K562 (cell line): Measurements from ENCODE around the gene FOS. TPM values are rescaled to one million over a fixed set of nuclear protein-coding genes. Genes with fewer than 3 reads are reported as not detected.

Experiments
- ATAC-seq: fragments of 200-7000 bp; cut with Tn5 transposase; 3 replicates; pipeline ENCODE4 v1.9.1; 2020; ENCODE audit warnings: moderate library complexity
- BruUV-seq: library from RNA; stranded (reverse); fragments of 400-500 nt; replicated peaks from 2 replicates; lab custom pipeline; 2021; lab: Mats Ljungman, UMichigan
- CTCF ChIA-PET: fragments of 300-600 bp; formaldehyde crosslinking; extraction: SDS; loops from one replicate; lab custom pipeline; 2021; ENCODE audit warnings: low intra/inter-chr PET ratio; lab: Yijun Ruan, JAX
- POLR2A ChIA-PET: fragments of 300-600, 350-650 bp; sonication (Branson Sonifier 250); formaldehyde crosslinking; extraction: SDS; loops from one replicate; lab custom pipeline; 2021; ENCODE audit warnings: antibody characterized with exemption, inconsistent platforms; lab: Yijun Ruan, JAX
- DNase-seq, 4 experiments: peaks; one replicate each; pipeline versions ENCODE4 v3.0.0 to v3.0.0-alpha.2; 2011 to 2018; ENCODE audit warnings: low spot score in 3 of 4, mixed read lengths in 3 of 4; ENCODE audit errors: extremely low read depth in 1 of 4
- FAIRE-seq: peaks from 2 replicates; lab custom pipeline; 2011; peaks lifted over from hg19 to GRCh38; lab: Jason Lieb, UNC
- H2AFZ ChIP-seq: 2 replicates; pipeline ENCODE4 v1.6.0; 2011; ENCODE audit warnings: low read depth, low read length, control low read depth, inconsistent platforms
- H3K27ac ChIP-seq: fragments of 200-600 bp; 3 replicates; pipeline ENCODE4 v1.8.0; 2011; ENCODE audit warnings: low read depth, mild to moderate bottlenecking, control low read depth, inconsistent platforms, low read length, moderate library complexity, mixed read lengths; ENCODE audit errors: extremely low read depth
- H3K27me3 ChIP-seq, 2 experiments: fragments of 300-600 bp in 1 of 2; 2 replicates in 1 of 2; 3 replicates in 1 of 2; pipeline versions ENCODE4 v1.6.0 to v1.8.0; 2011; ENCODE audit warnings: inconsistent platforms in 2 of 2, low read length in 2 of 2, mild to moderate bottlenecking in 1 of 2, mixed read lengths in 1 of 2, moderate library complexity in 1 of 2; ENCODE audit not compliant: control insufficient read depth in 2 of 2, insufficient read depth in 2 of 2
- H3K36me3 ChIP-seq: fragments of 300-600 bp; 3 replicates; pipeline ENCODE4 v1.8.0; 2011; ENCODE audit warnings: mild to moderate bottlenecking, low read length, inconsistent platforms; ENCODE audit not compliant: control insufficient read depth, insufficient read depth
- H3K4me1 ChIP-seq, 2 experiments: fragments of 200-600 bp in 1 of 2; replicated peaks in 1 of 2; 2 replicates in 1 of 2; 3 replicates in 1 of 2; pipeline versions ENCODE4 v1.5.1 to v1.8.0; 2011; ENCODE audit warnings: inconsistent platforms in 2 of 2, low read length in 2 of 2, mild to moderate bottlenecking in 1 of 2, mixed read lengths in 1 of 2, moderate library complexity in 1 of 2; ENCODE audit not compliant: control insufficient read depth in 2 of 2, insufficient read depth in 2 of 2
- H3K4me2 ChIP-seq: 2 replicates; pipeline ENCODE4 v1.6.1; 2011; ENCODE audit warnings: low read length, control low read depth, inconsistent platforms, mixed read lengths; ENCODE audit not compliant: insufficient read depth
- H3K4me3 ChIP-seq: fragments of 200-600 bp; sonication (generic), shearing (Covaris generic); 2 replicates; pipeline ENCODE4 v1.5.1; 2016; ENCODE audit warnings: control low read depth, inconsistent platforms
- H3K79me2 ChIP-seq: fragments of 200-600 bp; 3 replicates; pipeline ENCODE4 v1.8.0; 2011; ENCODE audit warnings: low read length, inconsistent platforms; ENCODE audit not compliant: control insufficient read depth, insufficient read depth
- H3K9ac ChIP-seq, 2 experiments: 2 replicates each; pipeline versions ENCODE4 v1.6.0 to v1.6.1; 2011; ENCODE audit warnings: low read depth in 2 of 2, low read length in 2 of 2, control low read depth in 1 of 2, inconsistent platforms in 1 of 2, mild to moderate bottlenecking in 1 of 2, mixed read lengths in 1 of 2; ENCODE audit not compliant: insufficient read depth in 1 of 2
- H3K9me1 ChIP-seq: one replicate; pipeline ENCODE4 v1.6.0; 2011; ENCODE audit warnings: inconsistent platforms, mild to moderate bottlenecking, low read length, moderate library complexity; ENCODE audit not compliant: control insufficient read depth, insufficient read depth
- H3K9me3 ChIP-seq: replicated peaks from 2 replicates; pipeline ENCODE4 v1.5.1; 2011; ENCODE audit warnings: low read depth, low read length, inconsistent platforms; ENCODE audit not compliant: control insufficient read depth, insufficient read depth
- H4K20me1 ChIP-seq: replicated peaks from 2 replicates; pipeline ENCODE4 v1.6.1; 2011; ENCODE audit warnings: low read length, inconsistent platforms, mixed read lengths; ENCODE audit not compliant: control insufficient read depth, insufficient read depth
- CEBPB ChIP-seq: fragments of 450-650 bp; IDR thresholded peaks from 2 replicates; pipeline ENCODE4 v1.6.1; 2016; ENCODE audit warnings: missing genetic modification characterization, missing compliant biosample characterization
- CEBPG ChIP-seq, 3 experiments: fragments of 200-800 bp in 1 of 3; sonication (Bioruptor generic) in 1 of 3; sonication (generic) in 1 of 3; formaldehyde crosslinking in 1 of 3; IDR thresholded peaks in 2 of 3; conservative IDR thresholded peaks in 1 of 3; 2 replicates each; pipeline versions ENCODE4 v1.6.1 to v1.8.0; 2016 to 2022; ENCODE audit warnings: missing compliant biosample characterization in 2 of 3, missing genetic modification characterization in 2 of 3, mild to moderate bottlenecking in 1 of 3, missing genetic modification reagents in 1 of 3
- E2F4 ChIP-seq: sonication (generic); formaldehyde crosslinking; IDR thresholded peaks from 2 replicates; pipeline ENCODE4 v1.8.0; 2022; ENCODE audit warnings: mild to moderate bottlenecking, low read depth, missing genetic modification reagents
- ELF2 ChIP-seq: fragments of 250-450 bp; sonication (Bioruptor Pico); IDR thresholded peaks from 2 replicates; pipeline ENCODE4 v1.5.0; 2021; ENCODE audit warnings: mild to moderate bottlenecking
- MAFK ChIP-seq: IDR thresholded peaks from 2 replicates; pipeline ENCODE4 v1.6.1; 2011; ENCODE audit warnings: low read length, improper control_type of control experiment
- PRMT5 ChIP-seq: sonication (generic); formaldehyde crosslinking; IDR thresholded peaks from 2 replicates; pipeline ENCODE4 v1.5.0; 2020; ENCODE audit warnings: missing genetic modification reagents
- SRSF7 ChIP-seq: fragments of 200-400 bp; formaldehyde crosslinking; optimal IDR thresholded peaks from 2 replicates; pipeline ENCODE3; 2017; ENCODE audit warnings: mild to moderate bottlenecking, low read depth, low read length
- WHSC1 ChIP-seq: IDR thresholded peaks from one replicate; pipeline ENCODE4 v1.6.1; 2012; ENCODE audit warnings: low read length, control low read depth, inconsistent platforms
- WGBS: fragments of 100-300 bp; shearing (Covaris generic); methylation state at CpG from one replicate; pipeline ENCODE4 v1.1.6; 2016; ENCODE audit warnings: low coverage, mixed read lengths; ENCODE audit not compliant: insufficient coverage; ENCODE audit errors: missing lambda C conversion rate; 5-methylcytosine and 5-hydroxymethylcytosine counted together
- in situ Hi-C: fragments of 300-500 bp; cut with MboI; formaldehyde crosslinking; loops from 4 replicates; pipeline ENCODE4 v1.15.0; 2018; ENCODE audit warnings: inconsistent platforms, mixed read lengths
- intact Hi-C: fragments of 100-400 bp; cut with micrococcal nuclease; formaldehyde crosslinking; loops from 2 replicates; pipeline ENCODE4 v1.14.2; 2022
- polyA plus RNA-seq, 8 experiments: library from polyadenylated mRNA; depleted of rRNA in 4 of 8; stranded (reverse) in 5 of 8; unstranded in 3 of 8; fragments of >200 nt; fragmentation: Nextera tagmentation in 2 of 8; fragmentation: Illumina TruSeq in 1 of 8; extraction: Ambion mirVana in 2 of 8; extraction: Trizol in 1 of 8; gene quantifications; 2 replicates each; pipeline versions ENCODE4 v1.2.1 to v1.2.3, GENCODE V29; 2011 to 2014; ENCODE audit warnings: inconsistent platforms in 1 of 8, missing spikeins in 1 of 8
- total RNA-seq, 7 experiments: library from RNA; depleted of rRNA in 6 of 7; stranded (reverse); fragments of >200 nt in 6 of 7; fragmentation: Illumina TruSeq in 2 of 7; extraction: Trizol in 2 of 7; gene quantifications; 2 replicates each; pipeline versions ENCODE4 v1.2.1 to v1.2.3, GENCODE V29; 2011 to 2021; ENCODE audit warnings: low replicate concordance in 1 of 7

Gene FOS
- total and polyA plus RNA-seq, 9 of the 15 experiments (the other 6 are each of a cell fraction or from before 2014, with no cell fraction given): 0.54 to 13.8 (median 8.9) TPM

- Histone ChIP-seq H3K27me3 (no peaks in the 10 kb centered on the region), H3K4me2 (no peak overlapping the region), H3K4me3 (no peak overlapping the region), H3K9ac (no peak overlapping the region), H3K9me1 (no peaks in the 10 kb centered on the region), H2AFZ (peak overlapping the region; percentile 65), H3K79me2 (no peaks in the 10 kb centered on the region), H3K4me1 (peaks cover 0 to 23% of the 10 kb centered on the region in 2 experiments; a peak in 3 of 5 replicates), H3K27ac (no peak overlapping the region)
- ATAC-seq (no peak), FAIRE-seq (no peak)
- in situ Hi-C loops (no loop called here), intact Hi-C loops (no loop called here)
- WGBS: 51% methylated on average over 2 of the region's 2 CpGs
- no TSS peak for BruUV-seq
- CTCF ChIA-PET: no interaction called here
- no peak for TF ChIP-seq ELF2 (CRISPR knock-in tag)
- TF ChIP-seq PRMT5 (CRISPR knock-in tag): no peak
- TF ChIP-seq MAFK: no peak
- no peak for TF ChIP-seq SRSF7
- TF ChIP-seq CEBPB (tag): 0 out of 2 replicates have a peak, but pooled peaks have one; percentile 21
- TF ChIP-seq WHSC1: no peak
- TF ChIP-seq CEBPG (CRISPR knock-in tag; IDR thresholded peaks at IDR 0.05): no peak
- 0 out of 4 replicates have a peak, but pooled peaks of 1 of the 2 experiments have one; percentile 12 for TF ChIP-seq CEBPG (tag; conservative IDR thresholded peaks at IDR 0.05 in 1 of 2, IDR thresholded peaks at IDR 0.05 in 1 of 2)
- TF ChIP-seq E2F4 (CRISPR knock-in tag): no peak
- TF ChIP-seq, all 486 proteins: peak for 2
- H4K20me1 ChIP-seq: no peaks in the 10 kb centered on the region
- H3K9me3 ChIP-seq: no peaks in the 10 kb centered on the region
- H3K36me3 ChIP-seq: no peaks in the 10 kb centered on the region
- DNase-seq: no peak
- POLR2A ChIA-PET: no interaction called here
These were observed 28.7 kb upstream of the FOS start for GRCh38 chr14:75249958-75250336.
